NCI-H446 treated with DMSO at 0.1 percent for 48 hours (cell line): ENCODE results near the gene GMDS.

Experiments
- DNase-seq: peaks from one replicate; lab custom pipeline; 2025; lab: John Stamatoyannopoulos, UW

Gene GMDS

DNA sequence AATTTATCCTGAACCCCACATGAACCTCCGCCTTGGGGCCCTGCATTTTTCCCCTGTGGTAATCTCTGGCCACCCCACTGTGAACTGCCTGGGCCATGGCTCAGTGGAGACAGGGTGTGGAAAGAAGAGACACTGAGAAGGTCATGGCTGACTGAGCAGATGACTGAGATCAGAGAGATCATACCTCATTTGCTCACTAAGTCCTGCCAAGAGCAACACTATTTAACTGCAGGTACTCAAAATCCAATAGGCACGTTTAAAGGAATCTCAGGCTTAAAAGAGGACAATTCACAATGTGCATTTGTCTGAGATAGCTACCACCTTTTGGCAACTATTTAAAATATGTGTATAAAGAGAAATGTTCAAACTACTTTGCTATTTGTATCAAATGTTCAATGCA lies 305.0 kb downstream of the GMDS start:
- DNase-seq = no peak

DNA sequence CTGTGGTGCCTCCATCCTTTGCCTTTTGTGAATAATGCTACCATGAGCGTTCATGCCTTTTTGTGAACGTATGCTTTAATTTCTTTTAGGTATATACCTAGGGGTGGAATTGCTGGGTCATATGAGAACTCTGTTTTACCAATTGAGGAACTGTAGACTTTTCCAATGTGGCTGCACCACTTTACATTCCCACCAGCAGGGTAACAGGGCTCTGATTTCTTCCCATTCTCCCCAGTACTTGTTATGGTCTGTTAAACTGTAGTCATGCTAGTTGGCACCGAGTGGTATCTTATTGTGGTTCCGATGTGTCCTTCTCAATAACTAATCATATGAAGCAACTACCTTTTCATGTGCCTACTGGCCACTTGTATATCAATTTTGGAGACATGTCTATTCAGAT lies 312.1 kb downstream of the GMDS start:
- no peak for DNase-seq

DNA sequence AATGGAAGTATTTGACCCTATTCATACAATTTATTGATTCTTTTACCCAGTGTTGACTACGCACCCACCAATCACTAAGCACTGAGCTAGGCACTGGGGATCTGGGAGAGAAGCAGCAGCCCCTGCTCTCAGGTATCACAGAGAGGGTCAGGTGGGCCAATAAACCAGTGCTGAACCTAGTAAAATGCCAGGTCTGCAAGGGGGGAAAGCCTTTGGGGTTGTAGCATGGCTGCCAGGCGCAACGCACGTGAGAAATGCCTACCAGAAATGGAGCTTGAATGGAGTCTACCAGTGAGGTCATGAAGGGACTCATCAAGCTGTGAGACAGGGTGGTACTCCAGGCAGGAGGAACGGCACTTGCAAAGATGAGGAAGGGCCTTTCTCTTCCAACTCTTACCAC lies 313.6 kb downstream of the GMDS start:
- DNase-seq = no peak

DNA sequence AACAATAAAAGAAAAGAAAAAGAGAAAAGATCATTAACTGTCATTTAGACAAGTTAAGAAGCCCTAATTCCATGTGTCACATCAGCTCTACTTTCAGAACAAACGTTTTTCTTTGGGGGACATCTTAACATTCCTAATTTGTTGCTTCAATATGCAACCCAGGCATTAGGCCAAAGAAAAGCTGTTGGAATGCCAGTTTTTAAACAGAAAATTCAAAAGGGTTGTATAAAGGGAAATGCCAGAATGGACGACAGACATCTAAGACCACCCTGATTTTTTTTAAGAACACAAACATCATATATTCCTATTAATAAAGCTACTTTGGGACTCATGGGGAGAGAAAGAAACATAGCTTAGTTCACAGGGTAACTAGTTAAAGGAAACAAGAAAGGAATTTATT lies 315.0 kb downstream of the GMDS start:
- no peak for DNase-seq

DNA sequence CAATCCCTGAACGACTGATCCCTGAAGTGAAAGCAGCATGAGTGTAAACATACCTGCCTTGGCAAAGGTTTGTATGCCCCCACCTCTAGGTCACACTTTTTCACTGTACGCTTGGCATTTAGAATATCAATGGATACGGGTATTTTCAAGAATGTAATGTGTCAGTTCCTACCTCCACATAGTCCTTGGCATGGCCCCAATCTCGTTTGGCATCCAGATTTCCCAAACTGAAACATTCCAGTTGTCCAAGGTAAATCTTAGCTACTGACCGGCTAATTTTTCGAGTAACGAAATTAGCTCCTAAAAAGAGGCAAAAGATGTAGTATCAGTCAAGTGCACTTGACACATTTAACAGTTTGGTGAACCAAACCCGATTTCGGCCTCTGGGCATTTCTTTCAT lies 315.5 kb downstream of the GMDS start:
- no peak for DNase-seq

DNA sequence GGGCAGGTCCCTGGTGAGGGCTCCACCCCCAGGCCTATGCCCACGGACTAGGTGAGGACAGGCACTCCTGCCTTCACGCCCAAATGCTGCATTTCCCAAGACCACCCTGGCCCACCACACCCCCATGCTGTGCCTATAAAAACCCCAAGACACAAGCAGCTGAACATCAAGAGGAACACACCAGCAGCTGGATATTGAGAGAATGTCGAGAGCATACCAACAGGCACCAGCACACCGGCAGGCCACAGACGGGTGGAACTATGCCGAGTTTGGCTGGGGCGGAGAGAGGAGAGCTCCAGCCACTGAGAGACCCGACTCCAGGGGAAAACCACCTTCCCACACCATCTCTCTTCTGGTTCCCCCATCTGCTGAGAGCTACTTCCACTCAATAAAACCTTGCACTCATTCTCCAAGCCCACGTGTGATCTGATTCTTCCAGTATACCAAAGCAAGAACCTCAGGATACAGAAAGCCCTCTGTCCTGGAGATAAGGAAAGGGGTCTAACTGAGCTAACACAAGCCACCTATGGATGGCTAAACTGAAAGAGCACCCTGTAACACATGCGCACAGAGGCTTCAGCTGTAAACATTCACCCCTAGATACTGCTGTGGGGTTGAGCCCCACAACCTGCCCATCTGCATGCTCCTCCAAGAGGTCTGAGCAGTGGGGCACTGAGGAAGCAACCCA lies 319.5 kb downstream of the GMDS start:
- no peak for DNase-seq

DNA sequence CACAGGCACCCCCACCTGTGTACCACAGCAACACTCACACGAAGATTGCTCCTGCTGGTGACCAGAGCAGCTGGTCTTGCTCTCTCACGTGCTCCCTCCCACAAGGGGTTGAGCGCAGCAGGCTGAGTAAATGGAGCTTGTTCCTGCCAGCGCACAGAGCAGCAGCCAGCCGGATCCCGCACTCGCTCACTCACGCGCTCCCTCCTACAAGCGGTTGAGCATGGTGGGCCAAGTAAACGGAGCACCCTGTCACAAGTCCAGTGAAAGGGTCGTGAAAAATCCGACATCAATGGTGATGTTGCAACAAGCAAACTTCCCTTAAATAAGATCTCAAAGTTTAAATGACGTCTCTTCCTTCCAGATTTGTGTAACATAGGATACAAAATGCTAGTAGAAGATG lies 322.0 kb downstream of the GMDS start:
- DNase-seq = no peak

DNA sequence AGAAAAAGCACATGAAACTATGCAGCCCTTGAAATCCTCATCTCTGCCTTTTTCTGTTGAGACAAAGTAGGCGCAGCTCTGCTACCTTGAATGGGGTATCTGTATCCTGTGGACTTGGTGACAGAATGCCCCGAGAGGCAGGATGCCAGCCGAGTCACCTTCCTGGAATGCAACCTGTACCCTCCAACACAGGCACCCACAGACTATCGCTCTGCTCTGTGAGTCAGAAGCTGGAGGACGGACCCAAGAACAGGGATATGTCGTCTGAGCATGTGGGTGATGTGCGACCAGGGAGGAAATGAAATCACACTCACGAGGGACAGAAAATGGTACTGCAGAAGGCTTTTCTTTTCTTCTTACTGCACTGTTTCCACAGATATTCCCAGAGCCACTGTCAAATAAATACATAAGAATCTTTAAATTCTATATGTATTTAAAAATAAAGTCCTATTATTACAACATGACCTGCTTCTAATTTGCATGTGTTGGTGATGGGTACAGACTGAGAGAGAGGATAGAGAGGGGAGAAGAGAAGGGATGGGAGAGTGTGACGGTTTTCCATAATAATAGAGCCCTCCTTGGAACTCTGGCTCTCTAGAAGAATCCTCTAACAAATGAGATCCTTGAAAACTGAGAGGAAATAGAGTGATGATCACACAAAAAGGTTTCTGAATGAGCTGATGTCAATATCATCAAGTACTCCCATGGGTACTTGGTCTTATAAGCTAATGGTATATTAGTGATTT lies 327.6 kb downstream of the GMDS start:
- DNase-seq = no peak

DNA sequence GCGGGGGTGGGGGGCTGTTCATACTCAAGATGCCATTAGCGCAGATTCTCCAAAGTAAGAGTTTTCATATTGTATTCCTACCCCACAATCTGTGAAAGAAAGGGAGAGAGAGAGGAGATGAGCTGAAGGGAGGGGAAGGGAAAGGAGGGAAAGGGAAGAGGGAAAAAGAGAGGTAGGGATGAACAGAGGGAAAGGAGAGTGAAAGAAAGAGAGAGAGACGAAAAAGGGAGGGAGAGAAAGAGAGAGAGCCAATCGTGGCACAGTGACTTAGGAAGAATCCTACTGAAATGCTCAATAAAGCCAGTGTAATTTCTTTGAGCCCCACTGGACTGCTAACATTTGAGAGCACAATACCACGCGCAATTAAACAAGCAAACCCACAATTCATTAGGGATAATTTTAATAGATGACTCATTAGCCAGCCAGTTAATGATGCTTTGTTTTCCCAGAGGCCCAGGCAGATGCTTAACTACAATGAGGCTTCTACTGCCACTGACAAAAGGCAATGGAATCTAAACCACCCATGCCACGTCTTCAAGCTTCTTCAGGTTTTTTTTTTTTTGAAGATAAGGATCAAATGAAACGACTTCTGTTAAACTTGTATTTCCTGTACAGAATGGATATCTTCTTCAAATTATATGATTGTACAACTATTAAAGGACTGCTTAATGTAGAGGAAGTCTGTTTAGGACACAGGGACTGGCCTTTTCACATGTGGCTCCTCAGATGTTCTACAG lies 328.9 kb downstream of the GMDS start:
- no peak for DNase-seq

DNA sequence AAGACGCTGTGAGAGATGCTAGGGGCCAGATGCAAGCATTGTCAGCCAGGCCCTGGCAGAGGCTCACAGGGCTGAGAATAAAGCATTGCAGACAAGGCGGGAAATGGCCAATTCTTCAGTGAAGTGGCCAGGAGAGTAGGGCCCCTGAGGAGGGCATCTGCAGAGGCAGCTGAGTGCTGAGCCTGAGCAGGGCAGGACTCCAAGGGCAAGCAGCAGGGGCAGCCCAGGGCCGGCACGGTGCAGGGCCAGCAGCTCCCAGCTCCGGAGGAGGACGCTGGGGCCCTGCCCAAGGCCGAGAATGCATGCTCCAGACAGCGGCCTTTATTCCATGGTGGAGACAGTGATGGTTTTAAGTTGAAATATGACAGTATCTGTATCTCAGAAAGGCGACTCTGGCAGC lies 330.2 kb downstream of the GMDS start:
- DNase-seq = no peak

DNA sequence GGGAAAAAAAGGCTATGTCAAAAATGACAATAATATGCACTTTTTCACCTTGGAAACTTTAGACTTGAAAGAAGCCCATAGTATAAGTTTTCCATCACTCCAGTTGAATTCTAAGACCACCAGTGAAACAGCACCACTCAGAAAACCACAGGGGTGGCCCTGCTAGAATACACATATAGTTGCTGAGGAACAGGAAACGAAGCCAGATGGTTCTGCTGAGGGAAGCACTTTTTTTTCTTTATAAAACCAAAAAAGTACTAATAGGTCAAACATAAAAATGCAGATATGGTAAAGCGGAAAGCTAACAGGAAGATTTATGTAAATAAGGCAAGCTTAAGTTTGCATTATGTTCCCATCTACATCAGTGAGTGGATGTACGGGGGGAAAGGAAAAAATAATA lies 331.8 kb downstream of the GMDS start:
- DNase-seq = no peak

DNA sequence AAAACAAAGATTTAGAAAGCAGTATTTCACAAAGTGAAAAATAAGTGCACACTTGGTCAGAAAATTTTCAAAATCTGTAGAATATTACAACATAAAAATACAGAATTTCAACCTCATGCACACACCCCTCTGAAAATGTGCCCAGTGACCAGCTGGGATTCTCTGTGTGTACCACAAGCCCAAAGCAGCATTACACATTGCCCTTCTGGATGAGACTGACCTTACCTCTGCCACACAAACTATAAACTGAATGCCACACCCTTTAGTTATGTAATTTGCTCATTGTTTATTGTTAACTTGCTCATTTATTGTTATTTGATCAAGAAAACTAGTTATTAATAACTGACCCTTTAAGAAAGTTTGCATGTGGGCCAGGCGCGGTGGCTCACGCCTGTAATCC lies 332.7 kb downstream of the GMDS start:
- no peak for DNase-seq

DNA sequence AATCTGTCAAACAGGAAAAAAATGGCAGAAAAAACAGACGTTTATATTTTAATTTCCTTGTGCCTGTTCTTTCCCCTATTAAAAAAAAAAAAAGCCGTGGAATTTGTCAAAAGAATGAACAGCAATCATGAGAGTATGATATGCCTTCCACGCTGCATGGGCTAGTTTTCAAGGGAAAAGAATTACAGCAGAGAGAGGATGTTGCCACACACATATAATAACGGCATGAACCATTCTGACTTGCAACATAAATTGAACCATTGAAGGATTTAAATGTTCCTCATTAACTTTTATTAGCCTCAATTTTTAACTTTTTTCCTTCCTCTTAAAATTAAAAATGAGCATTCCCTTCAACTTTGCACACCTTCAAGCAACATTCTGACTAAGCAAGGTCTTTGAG lies 333.9 kb downstream of the GMDS start:
- DNase-seq = no peak

DNA sequence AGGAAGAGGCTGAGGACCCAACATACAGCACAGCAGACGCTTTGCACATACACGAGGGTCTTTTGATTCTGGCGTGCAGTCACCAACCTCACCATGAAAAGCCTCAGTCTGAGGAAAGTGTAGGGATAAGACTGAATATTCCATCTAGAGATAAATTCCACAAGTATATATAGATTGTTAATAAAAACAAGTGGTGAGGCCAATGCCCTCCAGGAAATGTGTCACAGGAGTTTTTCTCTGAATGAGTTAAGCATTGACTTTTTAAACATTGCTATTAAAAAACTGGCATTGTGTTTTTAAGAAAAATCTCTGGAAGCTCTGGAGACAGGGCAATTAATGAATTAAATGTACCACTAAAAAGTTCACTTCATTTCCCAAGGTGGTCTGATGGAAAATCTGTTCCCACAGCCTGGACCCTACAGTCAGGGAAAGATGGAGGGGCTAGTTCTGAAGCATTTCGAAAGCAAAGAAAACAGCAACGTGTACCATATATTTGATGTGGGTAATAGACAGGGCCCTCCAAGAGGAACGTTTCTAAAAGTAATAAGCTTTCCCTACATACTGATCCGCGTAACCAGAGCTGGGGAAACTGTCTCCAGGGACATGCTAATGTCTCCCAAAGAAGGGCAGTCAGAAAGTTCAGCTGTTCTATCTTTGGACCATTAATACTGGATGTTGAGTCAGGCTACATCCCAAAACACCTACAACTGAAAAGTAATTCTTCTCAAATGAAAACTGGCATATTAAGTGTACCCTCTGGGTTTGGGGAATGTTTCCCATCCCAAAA lies 334.6 kb downstream of the GMDS start:
- no peak for DNase-seq

DNA sequence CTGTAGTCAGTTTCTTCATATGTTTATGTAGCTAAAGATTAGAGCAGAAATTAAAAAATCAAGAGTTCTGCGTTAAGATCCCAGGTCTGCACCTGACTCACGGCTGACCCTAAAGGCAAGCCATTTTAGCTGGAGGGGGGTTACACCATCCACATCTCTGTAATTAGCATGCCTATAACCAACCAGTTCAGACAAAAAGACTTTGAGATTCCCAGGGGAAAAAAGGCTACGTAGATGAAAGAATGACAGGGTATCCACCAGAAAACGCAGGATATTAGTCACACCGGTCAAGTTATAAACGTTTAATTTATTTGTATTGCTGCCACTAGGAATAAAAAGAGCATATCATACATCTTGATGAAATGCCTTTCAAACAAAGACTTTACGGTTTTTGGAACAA lies 336.6 kb downstream of the GMDS start:
- no peak for DNase-seq

DNA sequence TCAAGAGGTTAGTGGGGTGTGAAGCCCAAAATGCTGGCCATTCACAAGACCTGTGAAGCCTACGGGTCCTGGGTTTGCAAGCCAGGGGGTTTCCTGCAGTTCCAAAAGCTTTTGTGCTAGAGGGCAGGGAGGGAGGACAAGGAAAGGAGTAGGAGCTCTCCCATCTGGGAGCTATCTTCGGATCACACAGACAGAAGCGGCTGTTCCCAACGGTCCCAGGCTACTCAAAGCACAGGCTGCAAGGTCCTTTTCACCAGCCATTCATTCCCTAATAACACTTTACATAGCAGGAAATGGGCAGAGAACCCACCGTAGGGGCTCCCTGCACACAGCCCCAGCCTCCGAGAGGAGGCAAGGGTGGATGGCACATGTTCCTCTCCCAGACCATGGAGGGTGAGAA lies 338.8 kb downstream of the GMDS start:
- DNase-seq = no peak

DNA sequence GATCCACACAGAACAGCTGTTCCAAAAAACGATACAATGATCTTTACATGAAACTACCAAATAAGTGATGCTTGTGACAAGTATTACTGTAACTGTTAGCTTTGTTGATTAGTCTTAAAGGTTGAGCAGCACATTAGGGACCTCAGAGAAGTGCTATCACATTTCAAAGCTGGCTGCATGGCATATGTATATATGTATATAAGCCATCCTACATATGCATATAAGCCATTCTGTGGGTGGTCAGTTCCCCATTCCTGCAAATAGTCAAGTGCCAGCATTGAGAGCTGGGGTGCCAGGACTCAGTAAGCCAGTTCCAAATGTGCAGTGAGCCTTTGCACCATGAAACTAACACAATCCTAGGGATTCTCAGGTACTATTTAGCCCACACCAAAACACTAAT lies 339.4 kb downstream of the GMDS start:
- DNase-seq = no peak

DNA sequence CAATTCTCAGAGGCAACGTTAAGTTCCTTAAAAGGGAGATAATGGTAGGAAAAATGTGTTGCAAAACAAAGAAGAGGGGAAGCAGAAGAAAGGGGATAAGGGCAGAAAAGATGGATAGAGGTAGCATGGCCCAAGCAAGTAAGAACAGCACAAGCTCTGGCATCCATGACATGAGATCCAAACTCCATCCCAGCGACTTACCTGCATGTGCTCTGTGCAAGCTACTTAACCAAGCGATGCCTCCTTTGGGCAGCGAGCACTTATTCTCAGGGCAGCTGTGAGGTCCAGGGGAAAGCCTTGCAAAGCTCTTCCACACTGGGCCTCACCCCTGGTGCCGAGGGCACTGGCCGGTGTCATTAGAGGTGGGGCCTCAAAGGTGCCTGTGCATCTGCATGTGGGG lies 340.5 kb downstream of the GMDS start:
- no peak for DNase-seq

DNA sequence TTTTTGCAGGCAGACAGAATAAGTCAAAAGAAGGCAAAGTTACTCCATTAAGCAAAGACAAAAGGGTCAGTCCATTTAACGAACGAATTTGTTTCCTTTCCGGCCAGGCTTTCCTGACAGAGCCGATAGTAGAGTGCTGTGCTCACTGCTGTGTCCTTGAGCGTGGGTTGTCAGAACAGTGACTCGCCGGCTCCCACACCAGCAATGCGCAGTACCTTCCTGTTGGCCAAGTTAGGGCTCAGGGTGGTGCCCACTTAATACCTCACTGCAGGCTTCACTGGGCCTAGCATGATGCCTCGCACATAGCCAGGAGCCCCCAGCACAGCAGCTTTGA lies 341.0 kb downstream of the GMDS start:
- no peak for DNase-seq

DNA sequence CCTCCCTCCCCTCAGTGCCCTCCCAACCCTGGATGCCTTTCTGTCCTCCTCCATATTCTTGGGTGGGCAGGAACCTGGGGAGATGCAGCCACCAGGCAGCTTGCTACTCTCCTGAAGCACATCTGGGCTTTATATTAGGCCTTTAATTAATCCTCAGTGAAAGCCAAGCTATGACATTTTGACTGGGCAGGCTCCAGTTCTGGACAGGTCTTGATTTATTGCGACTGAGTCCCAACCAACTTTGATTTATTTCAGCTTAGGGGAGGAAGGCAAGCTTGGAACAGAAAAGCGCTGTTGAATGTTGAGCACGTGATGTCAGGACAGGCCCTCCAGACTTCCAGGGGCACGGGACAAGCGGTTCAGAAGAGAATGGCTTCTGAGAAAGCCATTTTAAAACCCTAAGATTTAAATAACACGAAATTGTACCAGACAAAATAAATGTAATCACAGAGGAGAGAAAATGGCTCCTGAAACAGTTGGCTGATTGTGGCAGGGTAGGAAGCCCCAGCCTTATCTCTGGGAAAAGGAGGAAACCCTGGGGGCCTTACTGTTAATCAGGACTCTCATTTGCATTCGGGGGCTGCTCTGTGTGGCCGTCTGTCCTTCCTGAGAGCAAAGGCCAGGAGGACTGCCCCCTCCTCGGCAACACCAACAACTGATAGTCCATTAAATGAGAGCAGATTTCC lies 341.5 kb downstream of the GMDS start:
- no peak for DNase-seq

DNA sequence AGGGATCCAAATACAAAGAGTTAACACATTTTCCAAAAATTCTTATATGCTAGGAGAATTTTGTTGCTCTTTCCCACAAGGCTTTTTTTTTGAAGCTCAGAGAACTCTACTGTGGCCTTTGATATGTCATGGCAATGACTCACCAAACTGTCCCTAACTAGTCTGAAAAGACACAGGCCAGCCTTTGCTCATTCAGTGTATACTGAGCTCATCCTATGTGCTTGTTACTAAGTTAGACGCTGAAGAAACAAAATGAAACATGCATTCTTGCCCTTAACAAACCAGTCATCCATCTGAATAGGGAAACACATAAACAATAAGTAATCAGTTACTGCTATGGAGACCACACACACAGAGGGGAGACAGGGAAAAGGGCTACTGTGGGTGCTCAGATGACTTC lies 343.8 kb downstream of the GMDS start:
- DNase-seq = no peak

DNA sequence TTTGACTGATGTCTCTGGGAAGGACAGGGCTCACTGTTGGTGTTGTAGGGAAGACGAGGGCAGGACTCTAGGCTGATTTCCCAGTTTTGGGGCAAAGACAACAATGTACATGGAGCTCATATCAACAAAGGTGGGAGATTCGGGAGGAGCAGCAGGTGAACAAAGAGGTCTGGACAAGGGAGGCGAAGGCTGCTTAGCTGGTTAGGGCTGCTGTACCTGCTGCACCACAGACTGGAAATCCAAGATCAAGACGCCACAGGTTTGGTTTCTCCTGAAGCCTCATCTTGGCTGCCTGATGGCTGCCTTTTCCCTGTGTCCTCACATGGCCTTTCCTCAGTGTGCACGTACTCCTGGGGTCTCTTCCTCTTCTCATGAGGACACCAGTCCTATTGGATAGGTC lies 348.5 kb downstream of the GMDS start:
- DNase-seq = no peak
